GM03348 (cell line): ENCODE data around the gene TMED7.

ENCODE experiments used
- DNase-seq: peaks from one replicate; pipeline ENCODE4 v3.0.0; 2012; ENCODE audit warnings: low spot score

The TMED7 gene

GRCh38 chr5:115583474-115583873 is 42.4 kb downstream of the TMED7 start:
- peak; percentile 75 for DNase-seq

- no peak for DNase-seq
Observed at GRCh38 chr5:115580941-115581340, 44.9 kb downstream of the TMED7 start.

- no peak for DNase-seq
Observed at GRCh38 chr5:115579747-115580173, 46.1 kb downstream of the TMED7 start.

- DNase-seq: no peak
Observed at GRCh38 chr5:115579216-115579615, 46.6 kb downstream of the TMED7 start.

- no peak for DNase-seq
Observed at GRCh38 chr5:115578657-115579056, 47.2 kb downstream of the TMED7 start.

- DNase-seq: no peak
Observed at GRCh38 chr5:115577741-115578140, 48.1 kb downstream of the TMED7 start.

- DNase-seq: no peak
Observed at GRCh38 chr5:115577329-115577728, 48.5 kb downstream of the TMED7 start.

GRCh38 chr5:115575167-115576070 is 50.4 kb downstream of the TMED7 start:
- peak; percentile 40 for DNase-seq

- DNase-seq: peak; percentile 26
Observed at GRCh38 chr5:115573133-115573532, 52.7 kb downstream of the TMED7 start.

- DNase-seq: no peak
Observed at GRCh38 chr5:115571441-115571878, 54.4 kb downstream of the TMED7 start.

GRCh38 chr5:115568668-115569067 is 57.2 kb downstream of the TMED7 start:
- no peak for DNase-seq

- DNase-seq: no peak
Observed at GRCh38 chr5:115565233-115565632, 60.6 kb downstream of the TMED7 start.
